Measurements from ENCODE around the gene ZCCHC12. TPM values are rescaled to one million over a fixed set of nuclear protein-coding genes. Genes with fewer than 3 reads are reported as not detected.

The ZCCHC12 gene
- polyA plus RNA-seq, 1 of the 3 experiments (the other 2 are of a cell fraction): 0.26 TPM

- Histone ChIP-seq H3K36me3 (replicated peaks in 1 of 2; ENCODE audit: control insufficient read depth in 1 of 2, insufficient read depth in 2 of 2, low read length in 1 of 2) (peaks cover 0 to 3% of the 10 kb centered on the region in 2 experiments), H3K4me3 (ENCODE audit: low read depth in 2 of 2, low read length in 1 of 2) (no peak overlapping the region), H3K9me3 (no peaks in the 10 kb centered on the region), H2AFZ (ENCODE audit: low read depth) (no peak overlapping the region), H3K4me1 (ENCODE audit: control insufficient read depth in 1 of 2, insufficient read depth in 2 of 2, low read depth in 1 of 2, low read length in 1 of 2) (no peaks in the 10 kb centered on the region), H3K9me2 (no peaks in the 10 kb centered on the region), H3K9ac (no peak overlapping the region), H4K20me1 (ENCODE audit: insufficient read depth) (no peaks in the 10 kb centered on the region), H3K27ac (ENCODE audit: low read depth in 2 of 2, low read length in 1 of 2) (no peak overlapping the region), H3K79me2 (ENCODE audit: insufficient read depth) (no peaks in the 10 kb centered on the region), H3K27me3 (ENCODE audit: insufficient read depth) (no peaks in the 10 kb centered on the region), H3F3A (replicated peaks; ENCODE audit: insufficient read depth) (no peaks in the 10 kb centered on the region), H3K4me2 (no peak overlapping the region)
- 47% methylated on average over 5 of the region's 5 CpGs for WGBS (ENCODE audit: low lambda C conversion rate)
- TF ChIP-seq TEAD4 (IDR thresholded peaks at IDR 0.05; ENCODE audit: borderline replicate concordance, insufficient read depth): no peak
- no peak for TF ChIP-seq POLR2AphosphoS5 (IDR thresholded peaks at IDR 0.05; ENCODE audit: low read depth, low read length)
- ChIA-PET CTCF (interaction anchor here (0.9 to 1.1 kb wide), 2 partner anchors 44 to 151 kb away, joined by 3 read pairs; no protein-coding TSS in a partner anchor), POLR2A (no interaction called here)
- no peak for DNase-seq
Observed at GRCh38 chrX:118795528-118796280, 27.9 kb upstream of the ZCCHC12 start.

GRCh38 chrX:118802857-118803256 is 20.8 kb upstream of the ZCCHC12 start:
- Histone ChIP-seq H3K9ac (no peak overlapping the region), H3K4me2 (no peak overlapping the region), H3K9me3 (no peaks in the 10 kb centered on the region), H4K20me1 (ENCODE audit: insufficient read depth) (no peaks in the 10 kb centered on the region), H3K27ac (ENCODE audit: low read depth in 2 of 2, low read length in 1 of 2) (no peak overlapping the region), H3K36me3 (replicated peaks in 1 of 2; ENCODE audit: control insufficient read depth in 1 of 2, insufficient read depth in 2 of 2, low read length in 1 of 2) (no peaks in the 10 kb centered on the region), H3K79me2 (ENCODE audit: insufficient read depth) (no peaks in the 10 kb centered on the region), H3F3A (replicated peaks; ENCODE audit: insufficient read depth) (no peaks in the 10 kb centered on the region), H3K4me3 (ENCODE audit: low read depth in 2 of 2, low read length in 1 of 2) (no peak overlapping the region), H3K4me1 (ENCODE audit: control insufficient read depth in 1 of 2, insufficient read depth in 2 of 2, low read depth in 1 of 2, low read length in 1 of 2) (no peaks in the 10 kb centered on the region), H3K9me2 (no peaks in the 10 kb centered on the region), H2AFZ (ENCODE audit: low read depth) (no peak overlapping the region), H3K27me3 (ENCODE audit: insufficient read depth) (no peaks in the 10 kb centered on the region)
- ChIA-PET CTCF (interaction anchor here (1.4 kb wide), 1 partner anchor 343 kb away, joined by 5 read pairs; no protein-coding TSS in a partner anchor), POLR2A (no interaction called here)
- TF ChIP-seq ZBTB33 (IDR thresholded peaks at IDR 0.05; ENCODE audit: borderline replicate concordance, low read depth) (no peak), GABPA (IDR thresholded peaks at IDR 0.05; ENCODE audit: low read depth) (no peak), JUND (IDR thresholded peaks at IDR 0.05) (no peak), RCOR1 (IDR thresholded peaks at IDR 0.05; ENCODE audit: low read length) (no peak), TCF12 (IDR thresholded peaks at IDR 0.05) (no peak), FOSL2 (IDR thresholded peaks at IDR 0.05; ENCODE audit: borderline replicate concordance, low read depth) (no peak), SMC3 (IDR thresholded peaks at IDR 0.05; ENCODE audit: low read depth, low read length) (no peak), NFIC (IDR thresholded peaks at IDR 0.05; ENCODE audit: borderline replicate concordance) (no peak), POLR2AphosphoS5 (IDR thresholded peaks at IDR 0.05; ENCODE audit: low read depth, low read length) (no peak), EP300 (IDR thresholded peaks at IDR 0.05; ENCODE audit: borderline replicate concordance in 1 of 2, low read depth in 1 of 2, low read length in 1 of 2) (no peak), USF2 (IDR thresholded peaks at IDR 0.05; ENCODE audit: borderline replicate concordance, low read depth, low read length) (no peak), REST (IDR thresholded peaks at IDR 0.05; ENCODE audit: low read depth, low read length) (no peak), FOXM1 (IDR thresholded peaks at IDR 0.05; ENCODE audit: low read depth) (no peak), GATA2 (CRISPR knock-in tag; IDR thresholded peaks at IDR 0.05) (no peak), IRF3 (IDR thresholded peaks at IDR 0.05; ENCODE audit: low read depth, low read length) (no peak), MEF2A (IDR thresholded peaks at IDR 0.05; ENCODE audit: borderline replicate concordance, low read depth) (no peak), FOXJ3 (CRISPR knock-in tag; IDR thresholded peaks at IDR 0.05) (no peak), RAD21 (IDR thresholded peaks at IDR 0.05; ENCODE audit: low read length) (no peak), CHD2 (IDR thresholded peaks at IDR 0.05; ENCODE audit: low read length, partially characterized antibody) (no peak)
- DNase-seq: no peak
- WGBS (ENCODE audit: low lambda C conversion rate): 54% methylated on average over 1 of the region's 1 CpG

Measured in SK-N-SH (cell line).